H9 (cell line): ENCODE measurements around the gene ZBTB20. TPM values are rescaled to one million over a fixed set of nuclear protein-coding genes. Genes with fewer than 3 reads are reported as not detected.

Experiments
- DNase-seq: peaks from one replicate; pipeline ENCODE4 v3.0.0-alpha.2; 2017
- H2AFZ ChIP-seq: one replicate; pipeline ENCODE4 v1.6.1; 2013; ENCODE audit warnings: mild to moderate bottlenecking, low read length, control low read depth, moderate library complexity
- H2AK5ac ChIP-seq: 2 replicates; pipeline ENCODE4 v1.6.1; 2013; ENCODE audit warnings: low read length, control low read depth, mixed read lengths; ENCODE audit not compliant: insufficient read length
- H2BK120ac ChIP-seq: one replicate; pipeline ENCODE4 v1.6.1; 2013; ENCODE audit warnings: low read depth, mild to moderate bottlenecking, low read length, control low read depth, inconsistent platforms; ENCODE audit not compliant: poor library complexity, severe bottlenecking
- H2BK12ac ChIP-seq: 2 replicates; pipeline ENCODE4 v1.6.1; 2013; ENCODE audit warnings: low read length, control low read depth, mixed read lengths, low read depth; ENCODE audit not compliant: insufficient read length
- H2BK15ac ChIP-seq: 2 replicates; pipeline ENCODE4 v1.6.1; 2013; ENCODE audit warnings: low read depth, low read length, control low read depth
- H2BK20ac ChIP-seq: one replicate; pipeline ENCODE4 v1.6.1; 2013; ENCODE audit warnings: low read depth, mild to moderate bottlenecking, low read length, control low read depth, inconsistent platforms; ENCODE audit not compliant: poor library complexity, severe bottlenecking
- H2BK5ac ChIP-seq: 2 replicates; pipeline ENCODE4 v1.6.1; 2013; ENCODE audit warnings: low read length, control low read depth, mixed read lengths; ENCODE audit not compliant: insufficient read length
- H3K14ac ChIP-seq: 2 replicates; pipeline ENCODE4 v1.6.1; 2013; ENCODE audit warnings: low read length, control low read depth; ENCODE audit not compliant: insufficient read depth
- H3K18ac ChIP-seq: 2 replicates; pipeline ENCODE4 v1.6.1; 2013; ENCODE audit warnings: low read depth, mild to moderate bottlenecking, mixed read lengths, low read length, control low read depth; ENCODE audit not compliant: insufficient read length
- H3K23ac ChIP-seq: 2 replicates; pipeline ENCODE4 v1.6.1; 2013; ENCODE audit warnings: low read length, control low read depth, mixed read lengths, low read depth; ENCODE audit not compliant: insufficient read length
- H3K23me2 ChIP-seq: 2 replicates; pipeline ENCODE4 v1.6.1; 2013; ENCODE audit warnings: low read depth, mild to moderate bottlenecking, mixed read lengths, low read length, control low read depth; ENCODE audit not compliant: insufficient read length, poor library complexity, severe bottlenecking
- H3K27ac ChIP-seq: 2 replicates; pipeline ENCODE4 v1.5.1; 2013; ENCODE audit warnings: low read length, control low read depth, mixed read lengths, low read depth; ENCODE audit not compliant: insufficient read length
- H3K27me3 ChIP-seq: 2 replicates; pipeline ENCODE4 v1.6.1; 2013; ENCODE audit warnings: low read length, control low read depth, inconsistent platforms; ENCODE audit not compliant: insufficient read depth
- H3K4ac ChIP-seq: 2 replicates; pipeline ENCODE4 v1.6.1; 2013; ENCODE audit warnings: low read depth, mild to moderate bottlenecking, control low read depth, inconsistent platforms, low read length, moderate library complexity
- H3K4me1 ChIP-seq: 2 replicates; pipeline ENCODE4 v1.6.1; 2013; ENCODE audit warnings: low read length, control low read depth, inconsistent platforms; ENCODE audit not compliant: insufficient read depth
- H3K4me2 ChIP-seq: 2 replicates; pipeline ENCODE4 v1.6.1; 2013; ENCODE audit warnings: low read length, control low read depth, mixed read lengths; ENCODE audit not compliant: insufficient read length, insufficient read depth
- H3K56ac ChIP-seq: 2 replicates; pipeline ENCODE4 v1.6.1; 2013; ENCODE audit warnings: low read depth, mild to moderate bottlenecking, mixed read lengths, low read length, control low read depth; ENCODE audit not compliant: insufficient read length
- H3K79me1 ChIP-seq: 2 replicates; pipeline ENCODE4 v1.6.1; 2013; ENCODE audit warnings: low read depth, mild to moderate bottlenecking, moderate library complexity, low read length, control low read depth, inconsistent platforms; ENCODE audit not compliant: insufficient read depth, poor library complexity, severe bottlenecking
- H3K79me2 ChIP-seq: 2 replicates; pipeline ENCODE4 v1.6.1; 2013; ENCODE audit warnings: low read length, control low read depth, inconsistent platforms; ENCODE audit not compliant: insufficient read depth
- H3K9ac ChIP-seq: 2 replicates; pipeline ENCODE4 v1.6.1; 2013; ENCODE audit warnings: low read length, control low read depth, mixed read lengths; ENCODE audit not compliant: insufficient read length; ENCODE audit errors: extremely low read depth
- H3K9me3 ChIP-seq: one replicate; pipeline ENCODE4 v1.6.1; 2013; ENCODE audit warnings: low read depth, low read length, inconsistent platforms; ENCODE audit not compliant: control insufficient read depth
- H3T11ph ChIP-seq: one replicate; pipeline ENCODE4 v1.6.1; 2013; ENCODE audit warnings: mild to moderate bottlenecking, low read length, control low read depth, inconsistent platforms
- H4K20me1 ChIP-seq: one replicate; pipeline ENCODE4 v1.6.1; 2013; ENCODE audit not compliant: control insufficient read depth, insufficient read length, insufficient read depth
- H4K5ac ChIP-seq: 2 replicates; pipeline ENCODE4 v1.6.1; 2013; ENCODE audit warnings: low read depth, mild to moderate bottlenecking, mixed read lengths, low read length, control low read depth; ENCODE audit not compliant: insufficient read length
- H4K8ac ChIP-seq: replicated peaks from 2 replicates; pipeline ENCODE4 v1.6.1; 2013; ENCODE audit warnings: low read length, control low read depth, mixed read lengths, low read depth; ENCODE audit not compliant: insufficient read length
- H4K91ac ChIP-seq: 2 replicates; pipeline ENCODE4 v1.6.1; 2013; ENCODE audit warnings: low read depth, mild to moderate bottlenecking, moderate library complexity, mixed read lengths, low read length, control low read depth; ENCODE audit not compliant: insufficient read length
- H3K27ac Mint-ChIP-seq, 3 experiments: 2 replicates in 2 of 3; 3 replicates in 1 of 3; pipeline ENCODE4 v1.8.0; 2020 to 2021; ENCODE audit warnings: mixed read lengths in 3 of 3, mild to moderate bottlenecking in 1 of 3, moderate library complexity in 1 of 3
- H3K27me3 Mint-ChIP-seq: 2 replicates; pipeline ENCODE4 v1.8.0; 2021; ENCODE audit warnings: low read depth, mild to moderate bottlenecking, moderate library complexity, mixed read lengths
- H3K36me3 Mint-ChIP-seq, 3 experiments: 2 replicates in 2 of 3; 3 replicates in 1 of 3; pipeline ENCODE4 v1.8.0; 2020 to 2021; ENCODE audit warnings: low read depth in 3 of 3, mixed read lengths in 3 of 3; ENCODE audit not compliant: insufficient read depth in 1 of 3
- H3K4me1 Mint-ChIP-seq, 2 experiments: 2 replicates each; pipeline ENCODE4 v1.8.0; 2020; ENCODE audit warnings: mixed read lengths in 2 of 2
- H3K4me3 Mint-ChIP-seq, 2 experiments: 2 replicates in 1 of 2; 3 replicates in 1 of 2; pipeline ENCODE4 v1.8.0; 2020 to 2021; ENCODE audit warnings: mild to moderate bottlenecking in 2 of 2, mixed read lengths in 2 of 2, moderate library complexity in 1 of 2
- H3K9me3 Mint-ChIP-seq, 2 experiments: 2 replicates in 1 of 2; 3 replicates in 1 of 2; pipeline ENCODE4 v1.8.0; 2020; ENCODE audit warnings: mild to moderate bottlenecking in 2 of 2, mixed read lengths in 2 of 2, moderate library complexity in 1 of 2
- CTCF ChIP-seq: fragments of 200-600 bp; sonication (generic); conservative IDR thresholded peaks from 3 replicates; pipeline ENCODE4 v1.8.0; 2021; ENCODE audit warnings: antibody characterized with exemption, mild to moderate bottlenecking
- WGBS: extraction: QIAGEN DNeasy Blood & Tissue Kit; methylation state at CpG from one replicate; pipeline ENCODE4 v1.1.7; 2013; ENCODE audit warnings: missing lambda C conversion rate, low lambda C conversion rate, mixed read lengths; ENCODE audit not compliant: insufficient read length; ENCODE audit errors: extremely low coverage; 5-methylcytosine and 5-hydroxymethylcytosine counted together
- total RNA-seq: library from RNA; stranded (reverse); gene quantifications from 2 replicates; pipeline ENCODE4 v1.2.1, GENCODE V29; 2021

The ZBTB20 gene
- total RNA-seq, 1 experiment from 2014 or later: 0.70 TPM

GRCh38 chr3:114402838-114403237 is 744.2 kb downstream of the ZBTB20 start:
- H3K4me1 Mint-ChIP-seq: peaks cover 0 to 2% of the 10 kb centered on the region in 2 experiments; a peak in 1 of 4 replicates

More at GRCh38 chr3:114402838-114403237, 744.2 kb downstream of the ZBTB20 start:
- H3K14ac ChIP-seq: no peak overlapping the region
- no peaks in the 10 kb centered on the region for H3K4me1 ChIP-seq
- no peaks in the 10 kb centered on the region for H3K23me2 ChIP-seq
- no peak overlapping the region for H3T11ph ChIP-seq
- H3K27me3 ChIP-seq: no peaks in the 10 kb centered on the region
- no peak overlapping the region for H3K9ac ChIP-seq
- Mint-ChIP-seq H3K9me3 (no peaks in the 10 kb centered on the region), H3K27ac (no peak overlapping the region), H3K4me3 (no peak overlapping the region), H3K27me3 (no peaks in the 10 kb centered on the region), H3K36me3 (no peaks in the 10 kb centered on the region)
- no peak overlapping the region for H2BK12ac ChIP-seq
- no peak overlapping the region for H3K4ac ChIP-seq
- no peak overlapping the region for H2BK120ac ChIP-seq
- H2AK5ac ChIP-seq: no peak overlapping the region
- H3K23ac ChIP-seq: no peak overlapping the region
- no peaks in the 10 kb centered on the region for H3K79me2 ChIP-seq
- no peak overlapping the region for H4K91ac ChIP-seq
- no peak overlapping the region for H2AFZ ChIP-seq
- H4K5ac ChIP-seq: no peak overlapping the region
- no peak overlapping the region for H4K8ac ChIP-seq
- no peak overlapping the region for H2BK5ac ChIP-seq
- no peak for DNase-seq
- no peaks in the 10 kb centered on the region for H4K20me1 ChIP-seq
- WGBS: no CpG with 5 or more reads among the region's 3 CpGs
- TF ChIP-seq CTCF: no peak
- no peaks in the 10 kb centered on the region for H3K79me1 ChIP-seq
- no peak overlapping the region for H3K4me2 ChIP-seq
- H3K9me3 ChIP-seq: no peaks in the 10 kb centered on the region
- H3K27ac ChIP-seq: no peak overlapping the region
- H3K18ac ChIP-seq: no peak overlapping the region
- no peak overlapping the region for H3K56ac ChIP-seq
- no peak overlapping the region for H2BK20ac ChIP-seq
- H2BK15ac ChIP-seq: no peak overlapping the region
